T-helper 2 cell (primary cell): ENCODE results near the gene CHAC2.

ENCODE experiments used
- DNase-seq, 5 experiments: peaks; one replicate each; pipeline versions ENCODE4 v3.0.0 to v3.0.0-alpha.2; 2012 to 2022

CHAC2 gene

DNA sequence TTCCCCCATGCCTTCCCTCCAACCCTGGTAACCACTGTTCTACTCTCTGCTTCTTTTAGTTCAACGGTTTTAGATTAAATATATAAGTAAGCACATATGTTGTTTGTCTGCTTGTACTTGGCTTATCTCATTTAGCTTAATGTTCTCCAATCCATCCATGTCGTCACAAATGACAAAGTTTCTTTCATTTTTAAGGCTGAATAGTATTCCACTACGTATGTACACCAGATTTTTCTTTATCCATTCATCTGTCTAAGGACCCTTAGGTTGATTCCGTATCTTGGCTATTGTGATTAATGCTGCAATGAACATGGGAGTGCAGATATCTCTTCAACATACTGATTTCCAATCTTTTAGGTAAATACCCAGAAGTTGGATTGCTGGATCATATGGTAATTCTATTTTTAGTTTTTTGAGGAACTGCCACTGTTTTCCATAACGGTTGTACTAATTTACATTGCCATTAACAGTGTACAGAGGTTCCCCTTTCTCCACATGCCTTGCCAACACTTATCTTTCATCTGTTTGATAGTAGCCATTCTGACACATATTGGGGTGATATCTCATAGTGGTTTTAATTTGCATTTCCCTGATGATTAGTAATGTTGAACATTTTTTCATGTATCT lies 11.0 kb downstream of the CHAC2 start:
- no peak for DNase-seq

DNA sequence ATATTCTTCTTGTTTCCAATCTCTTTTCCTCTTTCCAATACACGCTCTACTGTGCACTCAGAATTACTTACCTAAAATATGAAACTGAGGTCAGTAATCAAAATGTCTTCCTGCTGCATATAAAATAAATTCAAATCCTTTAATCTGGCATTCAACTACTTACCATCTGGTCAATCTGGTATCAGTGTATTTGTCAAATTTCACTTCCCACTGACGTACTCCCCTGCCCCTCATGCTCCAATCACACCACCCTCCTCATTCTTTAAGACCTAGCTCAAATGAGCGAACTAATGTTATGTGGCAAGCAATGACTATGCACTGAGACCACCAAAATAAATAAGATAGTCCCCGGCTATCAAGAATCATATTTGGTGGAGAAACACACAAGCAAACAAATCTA lies 12.5 kb downstream of the CHAC2 start:
- no peak for DNase-seq

DNA sequence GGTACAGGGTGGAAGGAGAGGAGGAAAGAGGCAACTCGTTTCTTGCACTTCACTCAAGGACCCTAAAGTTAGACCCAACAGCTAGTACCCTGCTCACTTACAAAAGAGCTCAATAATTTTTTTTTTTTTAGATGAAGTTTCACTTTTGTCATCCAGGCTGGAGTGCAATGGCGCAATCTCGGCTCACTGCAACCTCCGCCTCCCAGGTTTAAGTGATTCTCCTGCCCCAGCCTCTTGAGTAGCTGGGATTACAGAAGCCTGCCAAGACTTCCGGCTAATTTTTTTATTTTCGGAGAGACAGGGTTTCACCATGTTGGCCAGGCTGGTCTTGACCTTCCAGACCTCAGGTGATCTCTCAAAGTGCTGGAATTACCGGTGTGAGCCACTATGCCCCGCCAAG lies 15.1 kb downstream of the CHAC2 start:
- DNase-seq, result no peak

DNA sequence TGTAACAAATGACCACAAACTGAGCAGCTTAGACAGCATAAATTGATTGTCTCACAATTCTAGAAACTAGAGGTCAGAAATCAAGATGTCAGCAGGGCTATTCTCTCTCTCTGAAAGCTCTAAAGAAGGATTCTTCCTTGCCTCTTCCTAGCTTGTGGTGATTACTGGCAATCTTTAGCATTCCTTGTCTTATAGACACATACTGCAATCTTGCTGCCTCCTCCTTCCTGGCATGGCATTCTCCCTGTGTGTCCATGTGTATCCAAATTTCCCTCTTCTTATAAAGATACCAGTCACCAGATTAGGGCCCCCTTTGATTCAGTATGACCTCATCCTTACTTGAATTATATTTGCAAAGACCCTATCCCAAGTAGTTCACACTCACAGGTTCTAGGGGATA lies 16.8 kb downstream of the CHAC2 start:
- DNase-seq, result no peak

DNA sequence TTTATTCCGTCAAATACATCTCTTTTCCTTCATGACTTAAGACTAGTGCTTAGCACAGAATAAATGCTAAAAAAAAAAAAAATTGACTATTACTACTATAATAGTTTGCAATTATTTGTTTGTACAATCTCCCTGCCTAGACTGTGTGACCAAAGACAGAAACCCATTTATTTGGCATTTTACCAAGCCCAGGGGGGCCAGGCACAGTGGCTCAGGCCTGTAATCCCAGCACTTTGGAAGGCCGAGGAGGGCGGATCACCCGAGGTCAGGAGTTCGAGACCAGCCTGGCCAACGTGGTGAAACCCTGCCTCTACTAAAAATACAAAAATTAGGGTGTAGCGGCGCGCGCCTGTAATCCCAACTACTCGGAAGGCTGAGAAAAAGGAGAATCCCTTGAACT lies 17.8 kb downstream of the CHAC2 start:
- no peak for DNase-seq

DNA sequence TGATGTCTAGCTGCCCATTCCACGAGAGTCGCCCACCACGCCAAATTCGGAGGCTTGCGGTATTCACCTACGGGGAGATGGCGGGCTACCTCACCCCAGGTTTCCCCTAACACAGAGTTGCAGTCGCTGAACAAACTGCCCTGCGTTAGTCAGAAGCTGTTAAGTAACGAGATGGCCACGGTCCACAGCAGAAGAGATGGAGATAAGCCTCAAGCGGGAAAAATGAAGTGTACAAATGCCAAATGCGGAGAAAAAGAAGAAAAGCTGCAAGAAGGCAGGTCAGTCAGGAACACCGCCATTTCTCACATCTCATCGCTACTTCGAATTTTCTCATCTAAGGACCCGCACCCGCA lies 18.7 kb downstream of the CHAC2 start:
- peak in 3 of 5 experiments; percentile 9 to 43 (median 34) for DNase-seq

DNA sequence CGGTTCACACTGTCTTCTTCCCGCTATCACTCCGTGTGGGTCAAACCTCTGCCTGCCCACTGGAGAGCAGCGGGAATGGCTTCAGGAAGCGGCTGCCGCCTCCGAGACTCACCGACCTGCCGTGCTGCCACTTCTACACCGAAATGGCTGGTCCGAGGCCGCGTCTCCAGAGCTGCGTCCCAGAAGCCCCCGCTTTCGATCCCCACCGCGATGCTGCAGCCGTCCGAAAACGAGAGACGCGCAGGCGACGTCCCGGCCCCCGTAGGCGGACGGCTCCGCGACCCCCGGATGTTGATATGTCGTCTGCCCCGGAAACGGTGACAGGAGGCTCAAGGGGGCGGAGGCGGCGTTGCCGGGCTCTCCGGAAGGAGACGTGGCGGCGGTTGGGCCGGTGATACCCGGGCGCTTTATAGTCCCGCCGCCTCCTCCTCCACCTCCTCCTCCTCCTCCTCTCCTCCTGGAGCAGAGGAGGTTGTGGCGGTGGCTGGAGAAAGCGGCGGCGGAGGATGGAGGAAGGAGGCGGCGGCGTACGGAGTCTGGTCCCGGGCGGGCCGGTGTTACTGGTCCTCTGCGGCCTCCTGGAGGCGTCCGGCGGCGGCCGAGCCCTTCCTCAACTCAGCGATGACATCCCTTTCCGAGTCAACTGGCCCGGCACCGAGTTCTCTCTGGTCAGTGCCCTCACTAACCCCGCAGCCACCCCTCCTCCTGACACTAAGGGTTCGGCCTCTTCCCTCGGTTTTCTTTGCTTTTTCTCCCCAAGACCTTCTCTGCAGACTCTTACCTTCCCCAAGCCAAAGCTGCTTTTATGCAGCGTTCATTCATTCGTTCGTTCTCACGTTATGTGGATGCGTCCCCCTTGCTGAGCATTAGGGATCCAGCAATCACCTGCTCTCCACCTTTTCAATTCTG lies 19.4 kb downstream of the CHAC2 start, which contains the start of the genes ASB3 and ERLEC1:
ASB3 (minus strand) TSS at position 249 of the 909 bp plus-strand sequence. CDS start 21,381 bp downstream, outside the sequence.
ERLEC1 (plus strand) TSS at position 340 of the 909 bp plus-strand sequence; CDS start at position 507, 167 bp downstream.
- peak; percentile 74 to 95 (median 82) for DNase-seq

DNA sequence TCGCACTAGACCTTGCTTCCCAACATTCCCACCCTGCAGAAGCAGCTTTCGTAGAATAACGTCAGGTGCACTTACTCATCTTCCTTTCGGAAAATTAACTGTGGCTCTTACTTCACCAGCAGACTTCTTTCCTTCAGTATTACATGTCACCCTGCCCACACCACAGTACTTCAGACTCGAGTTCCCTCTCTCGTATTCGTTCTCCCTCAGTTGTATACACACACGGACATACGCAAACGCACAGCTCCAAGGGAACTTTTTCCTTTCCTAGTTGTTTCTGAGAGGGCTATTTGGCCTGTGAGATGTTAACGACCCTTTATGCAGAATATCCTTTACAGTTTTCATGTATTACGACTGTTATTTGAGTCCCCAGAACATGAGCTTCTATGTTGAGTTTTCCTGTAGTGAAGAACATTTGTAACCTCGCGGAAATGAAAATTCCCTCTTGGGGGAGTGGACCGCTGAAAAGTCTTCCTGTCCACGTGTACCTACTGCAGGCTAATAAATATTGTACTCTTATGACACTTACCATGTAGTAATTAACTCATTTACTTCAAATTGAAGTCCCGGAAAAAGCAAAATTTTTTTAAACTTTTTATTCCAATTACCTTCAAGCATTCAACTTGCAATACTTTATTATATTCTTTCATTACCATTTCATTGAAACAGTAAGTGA lies 20.1 kb downstream of the CHAC2 start:
- peak in 1 of 5 experiments; percentile 27 for DNase-seq

DNA sequence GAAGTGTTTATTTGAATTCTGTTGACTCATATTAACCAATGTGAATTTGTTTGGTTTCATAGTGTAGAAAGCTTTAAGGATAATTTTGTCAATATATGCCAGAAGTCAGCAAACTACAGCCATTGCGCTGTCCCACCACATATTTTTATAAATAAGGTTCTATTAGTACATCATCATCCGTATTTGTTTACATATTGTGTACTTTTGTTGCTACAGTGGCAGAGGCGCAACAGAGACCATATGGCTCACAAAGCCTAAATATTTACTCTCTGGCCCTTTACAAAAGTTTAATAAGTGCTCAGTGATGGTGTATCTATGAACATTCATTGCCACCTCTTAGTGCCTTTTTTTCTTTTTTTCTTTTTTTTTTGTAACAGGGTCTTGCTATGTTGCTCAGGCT lies 25.7 kb downstream of the CHAC2 start:
- no peak for DNase-seq

DNA sequence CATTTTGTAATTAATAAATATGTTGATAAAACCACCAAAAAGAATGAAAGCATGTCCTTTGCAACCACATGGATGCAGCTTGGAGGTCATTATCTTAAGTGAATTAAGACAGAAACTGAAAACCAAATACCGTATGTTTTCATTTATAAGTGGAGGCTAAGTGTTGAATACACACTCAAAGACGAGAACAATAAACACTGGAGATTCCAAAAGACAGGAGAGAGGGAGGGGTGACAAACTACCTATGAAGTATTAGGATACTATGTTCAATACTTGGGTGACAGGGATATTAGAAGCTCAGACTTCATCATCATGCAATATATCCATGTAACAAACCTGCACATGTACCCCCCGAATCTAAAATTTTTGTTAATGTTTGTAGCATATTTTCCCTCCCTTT lies 26.2 kb downstream of the CHAC2 start:
- DNase-seq, result no peak

DNA sequence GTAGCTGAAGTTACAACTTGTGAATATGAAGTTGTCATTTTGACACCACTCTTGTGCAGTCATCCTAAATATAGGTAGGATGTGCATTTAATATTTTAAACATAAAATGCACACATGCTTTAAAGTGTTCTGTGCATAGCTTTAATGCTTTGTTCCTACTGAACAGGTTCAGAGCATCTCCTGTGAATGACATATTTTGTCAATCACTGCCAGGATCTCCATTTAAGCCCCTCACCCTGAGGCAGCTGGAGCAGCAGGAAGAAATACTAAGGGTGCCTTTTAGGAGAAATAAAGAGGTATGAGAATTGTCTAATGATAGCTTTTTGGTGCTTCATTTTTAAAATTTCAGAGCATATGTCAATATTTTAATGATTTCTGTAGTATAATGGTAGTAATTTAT lies 33.9 kb downstream of the CHAC2 start:
- no peak for DNase-seq

DNA sequence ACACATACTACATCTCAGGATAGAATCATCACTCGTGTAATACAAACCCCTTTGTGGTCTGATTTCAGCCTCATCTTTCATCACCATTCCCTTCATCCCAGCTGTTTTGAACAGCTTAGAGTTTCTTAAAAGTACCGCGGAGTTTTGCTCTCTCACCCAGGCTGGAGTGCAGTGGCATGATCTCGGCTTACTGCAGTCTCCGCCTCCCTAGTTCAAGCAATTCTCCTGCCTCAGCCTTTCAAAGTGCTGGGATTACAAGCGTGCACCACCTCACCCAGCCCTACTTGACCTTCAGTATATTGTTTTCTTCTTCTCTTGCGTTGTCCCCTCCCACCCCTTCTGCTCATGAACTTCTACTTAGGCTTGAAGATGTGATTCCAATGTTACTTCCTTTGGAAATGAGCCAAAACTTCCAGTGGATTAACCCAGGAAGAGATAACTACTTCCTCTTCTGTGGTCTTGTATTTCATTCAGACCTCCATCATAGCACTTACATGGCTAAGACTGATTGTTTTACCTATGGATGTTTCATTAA lies 35.1 kb downstream of the CHAC2 start:
- DNase-seq, result no peak

DNA sequence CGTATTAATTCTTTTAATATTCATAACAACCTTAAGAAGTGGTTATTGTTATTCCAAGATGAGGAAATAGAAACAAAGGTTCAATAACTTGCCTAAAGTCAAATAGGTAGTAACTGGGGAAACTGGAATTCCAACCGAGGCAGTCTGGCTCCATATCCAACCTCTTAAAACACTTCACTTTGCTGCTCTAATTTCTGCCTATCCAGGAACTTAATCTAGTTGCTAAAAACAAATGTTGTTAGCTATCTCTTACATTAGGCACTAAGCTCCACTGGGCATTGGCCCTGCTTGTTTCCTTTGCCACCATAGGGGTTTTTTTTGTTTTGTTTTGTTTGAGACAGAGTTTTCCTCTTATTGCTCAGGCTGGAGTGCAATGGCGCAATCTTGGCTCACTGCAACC lies 44.0 kb downstream of the CHAC2 start:
- DNase-seq, result no peak

DNA sequence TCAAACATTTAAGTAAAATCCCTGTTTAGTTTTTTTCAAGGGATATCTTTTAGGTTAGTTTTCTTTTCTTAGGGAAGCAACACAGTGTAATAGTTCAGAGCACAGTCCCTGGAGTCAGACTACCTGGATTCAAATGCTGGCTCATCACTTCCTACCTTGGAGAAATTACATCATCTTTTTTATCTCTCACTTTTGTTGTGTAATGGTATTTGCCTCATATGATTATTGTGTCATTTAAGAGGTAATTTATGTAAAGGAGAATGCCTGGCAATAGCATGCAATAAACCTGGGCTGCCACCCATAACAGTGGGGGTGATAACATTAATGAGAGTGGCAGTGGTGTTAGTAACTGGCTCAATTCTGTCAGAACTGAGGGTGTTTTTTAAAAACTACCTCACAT lies 45.5 kb downstream of the CHAC2 start:
- no peak for DNase-seq

DNA sequence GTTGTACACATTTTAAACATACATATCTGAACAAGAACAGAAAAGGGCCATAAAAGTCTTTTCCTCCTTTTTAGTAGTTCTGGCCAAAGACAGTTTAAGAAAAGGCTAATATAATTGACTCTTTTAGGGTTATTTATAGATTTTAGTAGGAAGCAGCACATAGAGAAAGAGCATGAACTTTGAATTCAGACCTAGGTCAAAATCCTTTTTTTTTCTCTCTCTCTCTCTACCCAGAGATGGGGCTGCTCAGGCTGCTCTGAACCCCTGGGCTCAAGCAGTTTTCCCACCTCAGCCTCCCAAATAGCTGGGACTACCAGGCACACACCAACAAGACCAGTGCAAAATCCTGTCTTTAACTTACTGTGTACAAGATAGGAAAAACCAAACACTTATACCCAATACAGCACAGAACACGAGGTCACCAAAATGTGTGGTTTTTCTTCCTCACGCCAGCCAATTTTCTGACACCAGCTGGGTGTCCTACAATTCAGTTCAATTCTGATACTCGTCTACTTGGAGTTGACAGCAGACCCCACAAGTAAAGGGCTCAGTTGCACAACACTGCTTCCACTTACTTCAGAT lies 51.3 kb downstream of the CHAC2 start:
- no peak for DNase-seq

DNA sequence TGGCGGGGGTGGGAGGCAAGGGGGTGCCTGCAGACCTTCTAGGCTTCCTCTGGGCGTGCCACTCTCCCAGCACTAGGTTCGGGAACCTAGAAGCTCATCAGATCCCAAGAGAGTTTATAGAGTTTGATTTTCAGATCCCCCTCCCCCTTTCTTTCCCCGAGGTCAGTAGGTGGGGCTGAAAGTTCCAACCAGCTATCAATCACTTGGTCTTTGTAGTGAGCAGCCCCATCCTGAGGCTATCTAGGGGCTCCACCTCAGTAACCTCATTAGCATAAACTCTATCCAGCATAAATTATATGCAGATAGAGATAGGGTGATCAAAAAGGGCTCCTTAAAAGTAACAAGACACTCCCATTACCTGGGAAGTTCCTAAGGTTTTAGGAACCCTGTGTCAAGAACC lies 52.0 kb downstream of the CHAC2 start:
- no peak for DNase-seq

DNA sequence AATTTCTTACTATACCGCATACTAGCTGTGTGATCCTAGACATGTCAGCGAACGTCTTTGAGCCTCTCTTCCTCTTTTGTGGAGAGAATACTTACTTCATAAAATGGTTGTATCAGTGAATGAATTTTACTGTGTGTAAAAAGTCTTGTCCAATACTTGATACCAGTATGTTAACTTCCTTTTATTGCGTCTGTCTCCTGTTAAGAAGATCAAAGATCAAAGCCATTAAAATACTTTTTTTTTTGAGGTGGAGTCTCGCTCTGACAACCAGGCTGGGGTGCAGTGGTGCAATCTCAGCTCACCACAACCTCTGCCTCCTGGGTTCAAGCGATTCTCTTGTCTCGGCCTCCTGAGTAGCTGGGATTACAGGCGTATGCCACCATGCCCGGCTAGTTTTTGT lies 52.4 kb downstream of the CHAC2 start:
- no peak for DNase-seq

DNA sequence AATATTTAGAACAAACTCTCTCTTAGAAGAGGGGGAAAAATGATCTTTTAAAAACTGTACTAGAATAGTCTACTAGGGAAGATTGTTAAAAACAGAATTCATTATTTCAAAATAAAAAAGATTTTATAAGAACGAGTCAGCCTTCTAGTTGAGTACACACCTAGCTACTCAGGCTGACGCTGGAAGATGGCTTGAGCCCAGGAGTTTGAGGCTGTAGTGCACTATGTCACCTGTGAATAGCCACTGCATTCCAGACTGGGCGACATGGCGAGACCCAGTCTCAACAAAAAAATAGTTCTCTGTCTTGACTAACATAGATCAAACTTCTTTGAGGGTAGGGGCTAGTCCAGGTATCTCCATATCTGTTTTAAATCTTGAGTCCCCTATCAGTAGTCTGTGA lies 53.1 kb downstream of the CHAC2 start:
- DNase-seq, result no peak

DNA sequence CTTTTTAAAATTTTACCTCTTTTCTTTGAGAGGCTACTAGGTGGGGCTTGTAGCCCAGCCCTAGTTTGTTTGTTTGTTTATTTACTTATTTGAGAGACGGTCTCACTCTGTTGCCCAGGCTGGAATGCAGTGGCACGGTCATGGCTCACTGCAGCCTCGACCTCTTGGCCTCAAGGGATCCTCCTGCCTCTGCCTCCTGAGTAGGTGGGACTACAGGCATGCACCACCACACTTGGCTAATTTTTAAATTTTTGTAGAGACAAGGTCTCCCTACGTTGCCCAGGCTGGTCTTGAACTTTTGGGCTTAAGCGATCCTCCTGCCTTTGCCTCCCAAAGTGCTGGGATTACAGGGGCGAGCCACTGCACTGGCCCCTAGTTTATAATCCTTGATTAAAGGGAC lies 54.2 kb downstream of the CHAC2 start:
- DNase-seq, result no peak

DNA sequence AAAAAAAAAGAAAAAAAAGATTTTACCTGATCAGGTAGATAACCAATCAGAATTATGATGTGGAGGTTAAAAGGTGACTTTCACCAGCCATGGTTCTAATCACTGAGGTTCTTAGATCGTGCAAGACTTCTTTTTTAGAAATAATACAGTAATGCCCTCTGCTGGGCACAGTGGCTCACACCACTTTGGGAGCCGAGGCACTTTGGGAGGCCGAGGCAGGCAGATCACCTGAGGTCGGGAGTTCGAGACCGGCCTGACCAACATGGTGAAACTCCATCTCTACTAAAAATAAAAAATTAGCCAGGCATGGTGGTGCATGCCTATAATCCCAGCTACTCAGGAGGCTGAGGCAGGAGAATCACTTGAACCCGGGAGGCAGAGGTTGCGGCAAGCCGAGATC lies 56.0 kb downstream of the CHAC2 start:
- peak in 1 of 5 experiments; percentile 43 for DNase-seq
